Measurements from ENCODE around the gene IFNGR1.

GRCh38 chr6:137202078-137202477 lies 17.1 kb downstream of the IFNGR1 start:
- TF ChIP-seq POLR2A (IDR thresholded peaks at IDR 0.05; ENCODE audit: borderline replicate concordance, extremely low read depth, insufficient read depth, insufficient read length) (no peak), CTCF (IDR thresholded peaks at IDR 0.05 in 2 of 3, conservative IDR thresholded peaks at IDR 0.05 in 1 of 3; ENCODE audit: borderline replicate concordance in 1 of 3, insufficient read depth in 1 of 3, low read depth in 2 of 3, low read length in 2 of 3) (no peak)

All from HCT116 (cell line).